GM23338 (cell line): ENCODE data around the gene CCDC61. TPM values are rescaled to one million over a fixed set of nuclear protein-coding genes. Genes with fewer than 3 reads are reported as not detected.

ENCODE experiments used
- ATAC-seq: fragments of 200-7000 bp; cut with Tn5 transposase; 3 replicates; pipeline ENCODE4 v1.9.1; 2020
- DNase-seq: peaks from one replicate; pipeline ENCODE4 v3.0.0-alpha.2; 2015; ENCODE audit warnings: low spot score
- H2AFZ ChIP-seq: fragments of 200-600 bp; sonication (generic); 2 replicates; pipeline ENCODE4 v1.8.0; 2016; ENCODE audit warnings: antibody characterized with exemption, mild to moderate bottlenecking, moderate library complexity
- H3F3A ChIP-seq: fragments of 200-600 bp; sonication (generic); replicated peaks from 2 replicates; pipeline ENCODE4 v1.8.0; 2017; ENCODE audit warnings: antibody characterized with exemption, mixed run types, low read depth
- H3K27ac ChIP-seq: fragments of 200-600 bp; sonication (generic); 2 replicates; pipeline ENCODE4 v1.6.1; 2016; ENCODE audit warnings: low read depth
- H3K27me3 ChIP-seq: fragments of 200-600 bp; sonication (generic); 2 replicates; pipeline ENCODE4 v1.8.0; 2016; ENCODE audit warnings: mild to moderate bottlenecking, mixed run types, moderate library complexity; ENCODE audit not compliant: insufficient read depth
- H3K36me3 ChIP-seq: fragments of 200-600 bp; sonication (generic); 2 replicates; pipeline ENCODE4 v1.8.0; 2016; ENCODE audit warnings: mild to moderate bottlenecking; ENCODE audit not compliant: insufficient read depth
- H3K4me1 ChIP-seq: fragments of 200-600 bp; sonication (generic); 2 replicates; pipeline ENCODE4 v1.8.0; 2016; ENCODE audit warnings: mild to moderate bottlenecking, moderate library complexity; ENCODE audit not compliant: insufficient read depth
- H3K4me2 ChIP-seq: fragments of 200-600 bp; sonication (generic); 2 replicates; pipeline ENCODE4 v1.7.1; 2017; ENCODE audit warnings: mixed run types
- H3K4me3 ChIP-seq: fragments of 200-600 bp; sonication (generic); 2 replicates; pipeline ENCODE4 v1.6.1; 2016; ENCODE audit warnings: mixed run types
- H3K79me2 ChIP-seq: fragments of 200-600 bp; sonication (generic); replicated peaks from 2 replicates; pipeline ENCODE4 v1.8.0; 2017; ENCODE audit warnings: mild to moderate bottlenecking; ENCODE audit not compliant: insufficient read depth
- H3K9me2 ChIP-seq: fragments of 200-600 bp; sonication (generic); 2 replicates; pipeline ENCODE4 v1.8.0; 2017; ENCODE audit not compliant: insufficient read depth
- H4K20me1 ChIP-seq: fragments of 200-600 bp; sonication (generic); replicated peaks from 2 replicates; pipeline ENCODE4 v1.8.0; 2017; ENCODE audit warnings: mild to moderate bottlenecking; ENCODE audit not compliant: insufficient read depth
- H3K27ac Mint-ChIP-seq: 2 replicates; pipeline ENCODE4 v1.8.0; 2020; ENCODE audit warnings: inconsistent platforms, mild to moderate bottlenecking, moderate library complexity, mixed read lengths
- H3K27me3 Mint-ChIP-seq: 3 replicates; pipeline ENCODE4 v1.8.0; 2022; ENCODE audit warnings: low read depth, mild to moderate bottlenecking, moderate library complexity, mixed read lengths, inconsistent platforms; ENCODE audit not compliant: insufficient read depth, poor library complexity
- H3K36me3 Mint-ChIP-seq: 3 replicates; pipeline ENCODE4 v1.8.0; 2021; ENCODE audit warnings: low read depth, mild to moderate bottlenecking, inconsistent platforms, moderate library complexity, mixed read lengths
- H3K4me1 Mint-ChIP-seq: 3 replicates; pipeline ENCODE4 v1.8.0; 2020; ENCODE audit warnings: mild to moderate bottlenecking, inconsistent platforms, mixed read lengths
- H3K4me3 Mint-ChIP-seq: 3 replicates; pipeline ENCODE4 v1.8.0; 2021; ENCODE audit warnings: moderate library complexity, mild to moderate bottlenecking, inconsistent platforms, mixed read lengths
- H3K9me3 Mint-ChIP-seq: 3 replicates; pipeline ENCODE4 v1.8.0; 2020; ENCODE audit warnings: moderate library complexity, mild to moderate bottlenecking, inconsistent platforms, mixed read lengths
- CREB1 ChIP-seq: fragments of 250-450 bp; sonication (Bioruptor Pico); IDR thresholded peaks from 2 replicates; pipeline ENCODE4 v1.5.0; 2020; ENCODE audit warnings: low read depth, mild to moderate bottlenecking, moderate library complexity
- CTCF ChIP-seq, 2 experiments: fragments of 200-600 bp in 1 of 2; sonication (generic) in 1 of 2; conservative IDR thresholded peaks; 2 replicates each; pipeline versions ENCODE4 v1.5.1 to v1.6.1; 2016 to 2017; ENCODE audit warnings: antibody characterized with exemption in 2 of 2, low read depth in 2 of 2, mild to moderate bottlenecking in 2 of 2, moderate library complexity in 1 of 2
- ETS1 ChIP-seq: IDR thresholded peaks from 2 replicates; pipeline ENCODE4 v1.6.1; 2016; ENCODE audit warnings: antibody characterized with exemption
- JUNB ChIP-seq: IDR thresholded peaks from one replicate; pipeline ENCODE4 v1.6.1; 2016; ENCODE audit warnings: antibody characterized with exemption; ENCODE audit not compliant: unreplicated experiment
- NANOG ChIP-seq: IDR thresholded peaks from 2 replicates; pipeline ENCODE4 v1.6.1; 2016; ENCODE audit warnings: antibody characterized with exemption, borderline replicate concordance
- REST ChIP-seq: IDR thresholded peaks from one replicate; pipeline ENCODE4 v1.6.1; 2018; ENCODE audit warnings: antibody characterized with exemption; ENCODE audit not compliant: unreplicated experiment
- ZNF462 ChIP-seq: fragments of 250-450 bp; sonication (Bioruptor Pico); IDR thresholded peaks from 2 replicates; pipeline ENCODE4 v1.5.0; 2020; ENCODE audit warnings: mild to moderate bottlenecking, moderate library complexity
- polyA plus RNA-seq: library from polyadenylated mRNA; unstranded; fragments of >200 nt; fragmentation: Nextera tagmentation; extraction: Ambion mirVana; gene quantifications from 2 replicates; pipeline ENCODE4 v1.2.1, GENCODE V29; 2016
- total RNA-seq: library from RNA; depleted of rRNA; stranded (reverse); fragments of >200 nt; shearing (Covaris generic); gene quantifications from 2 replicates; pipeline ENCODE4 v1.2.3, GENCODE V29; 2014

CCDC61 gene
- total and polyA plus RNA-seq, 2 experiments from 2014 or later, result 9.8 to 22.4 TPM

- ATAC-seq, result no peak
- no peak overlapping the region for H2AFZ ChIP-seq
- Mint-ChIP-seq H3K27me3 (peaks cover 2% of the 10 kb centered on the region), H3K4me3 (no peak overlapping the region), H3K4me1 (no peaks in the 10 kb centered on the region), H3K36me3 (peaks cover 7% of the 10 kb centered on the region; the same call in 1 of the 3 replicates), H3K9me3 (peaks cover 35% of the 10 kb centered on the region), H3K27ac (no peak overlapping the region)
- no peaks in the 10 kb centered on the region for H4K20me1 ChIP-seq
- no peak for DNase-seq
- TF ChIP-seq REST (no peak), ETS1 (no peak), CTCF (conservative IDR thresholded peaks at IDR 0.05; ENCODE audit: low read depth in 2 of 2) (no peak), JUNB (no peak), ZNF462 (no peak), NANOG (no peak), CREB1 (no peak)
- H3K4me1 ChIP-seq, result no peaks in the 10 kb centered on the region
- H3K4me3 ChIP-seq, result no peak overlapping the region
- no peaks in the 10 kb centered on the region for H3K79me2 ChIP-seq
- H3K4me2 ChIP-seq, result no peak overlapping the region
- H3K9me2 ChIP-seq, result peaks cover 2% of the 10 kb centered on the region; the same call in 1 of the 2 replicates
- H3K27ac ChIP-seq, result no peak overlapping the region
- H3K27me3 ChIP-seq, result no peaks in the 10 kb centered on the region
- no peaks in the 10 kb centered on the region for H3K36me3 ChIP-seq
- H3F3A ChIP-seq, result no peaks in the 10 kb centered on the region
These were observed 67.9 kb downstream of the CCDC61 start for GRCh38 chr19:46063201-46063600.
